ENCODE data around the gene NMS.

NMS gene

DNA sequence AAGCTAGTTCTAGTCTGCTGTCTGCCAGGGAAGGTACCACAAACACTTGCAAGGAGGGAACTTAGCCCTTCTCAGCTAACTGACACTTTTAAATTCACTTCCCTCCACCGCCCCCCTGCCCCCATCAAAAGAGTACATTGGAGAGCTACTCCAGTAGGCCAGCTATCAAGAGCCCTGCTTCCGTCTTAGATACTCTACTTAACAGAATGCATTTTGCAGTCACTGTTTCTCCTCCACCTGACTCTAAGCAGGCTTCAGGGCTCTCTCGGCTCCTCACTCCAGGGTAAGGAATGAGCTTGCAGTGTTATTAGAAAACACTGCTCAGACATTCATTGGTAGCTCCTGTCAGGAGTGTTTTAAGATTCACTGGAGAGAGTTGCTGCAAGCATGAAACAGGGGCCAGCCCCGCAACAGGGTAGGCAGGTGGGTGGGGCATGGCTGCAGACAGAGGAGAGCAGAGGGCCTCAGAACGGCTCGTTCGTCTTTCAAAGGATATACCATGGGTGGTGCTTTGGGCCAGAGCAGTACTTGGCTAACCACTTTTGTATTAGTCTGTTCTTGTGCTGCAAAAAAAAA lies 57.2 kb downstream of the NMS start:
- no peak for DNase-seq (ENCODE audit: low read depth)
- H3K4me3 ChIP-seq (ENCODE audit: low read length): no peak overlapping the region
- TF ChIP-seq, protein P1, sequence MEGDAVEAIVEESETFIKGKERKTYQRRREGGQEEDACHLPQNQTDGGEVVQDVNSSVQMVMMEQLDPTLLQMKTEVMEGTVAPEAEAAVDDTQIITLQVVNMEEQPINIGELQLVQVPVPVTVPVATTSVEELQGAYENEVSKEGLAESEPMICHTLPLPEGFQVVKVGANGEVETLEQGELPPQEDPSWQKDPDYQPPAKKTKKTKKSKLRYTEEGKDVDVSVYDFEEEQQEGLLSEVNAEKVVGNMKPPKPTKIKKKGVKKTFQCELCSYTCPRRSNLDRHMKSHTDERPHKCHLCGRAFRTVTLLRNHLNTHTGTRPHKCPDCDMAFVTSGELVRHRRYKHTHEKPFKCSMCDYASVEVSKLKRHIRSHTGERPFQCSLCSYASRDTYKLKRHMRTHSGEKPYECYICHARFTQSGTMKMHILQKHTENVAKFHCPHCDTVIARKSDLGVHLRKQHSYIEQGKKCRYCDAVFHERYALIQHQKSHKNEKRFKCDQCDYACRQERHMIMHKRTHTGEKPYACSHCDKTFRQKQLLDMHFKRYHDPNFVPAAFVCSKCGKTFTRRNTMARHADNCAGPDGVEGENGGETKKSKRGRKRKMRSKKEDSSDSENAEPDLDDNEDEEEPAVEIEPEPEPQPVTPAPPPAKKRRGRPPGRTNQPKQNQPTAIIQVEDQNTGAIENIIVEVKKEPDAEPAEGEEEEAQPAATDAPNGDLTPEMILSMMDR (conservative IDR thresholded peaks at IDR 0.05; ENCODE audit: low read length): no peak

- no peak for DNase-seq (ENCODE audit: low read depth)
- TF ChIP-seq, protein P1 (conservative IDR thresholded peaks at IDR 0.05; ENCODE audit: low read length): no peak
- H3K4me3 ChIP-seq (ENCODE audit: low read length): no peak overlapping the region
Observed at GRCh38 chr2:100529176-100529575, 58.9 kb downstream of the NMS start.

- TF ChIP-seq, protein P1 (conservative IDR thresholded peaks at IDR 0.05; ENCODE audit: low read length): no peak
- no peak overlapping the region for H3K4me3 ChIP-seq (ENCODE audit: low read length)
- no peak for DNase-seq (ENCODE audit: low read depth)
Observed at GRCh38 chr2:100529900-100530299, 59.6 kb downstream of the NMS start.

Data from AG10803 (cell line).